Thoracic aorta (tissue), 2 donors: ENCODE results near the gene B4GALT1. TPM values are rescaled to one million over a fixed set of nuclear protein-coding genes. Genes with fewer than 3 reads are reported as not detected.

Source experiments
- ATAC-seq: fragments of 150-250 bp; one replicate; pipeline ENCODE4 v1.8.0; 2017; ENCODE audit warnings: low read depth; ENCODE audit not compliant: insufficient number of reproducible peaks, low FRiP score
- DNase-seq: peaks from one replicate; pipeline ENCODE4 v3.0.0-alpha.2; 2020; ENCODE audit warnings: low spot score
- H3K27ac ChIP-seq, 2 donors: fragments of 200-600 bp; sonication (generic); 1 replicate in 1 of 2; 2 replicates in 1 of 2; pipeline ENCODE4 v1.5.1; 2016; ENCODE audit warnings: mild to moderate bottlenecking in 2 of 2, moderate library complexity in 2 of 2
- H3K27me3 ChIP-seq: fragments of 200-600 bp; sonication (generic); replicated peaks from 2 replicates; pipeline ENCODE4 v1.6.0; 2016; ENCODE audit warnings: mild to moderate bottlenecking; ENCODE audit not compliant: insufficient read depth
- H3K36me3 ChIP-seq: fragments of 200-600 bp; sonication (generic); one replicate; pipeline ENCODE4 v1.5.1; 2016
- H3K4me1 ChIP-seq, 2 donors: fragments of 200-600 bp; sonication (generic); 1 replicate in 1 of 2; 2 replicates in 1 of 2; pipeline versions ENCODE4 v1.5.1 to v1.6.0; 2016; ENCODE audit warnings: low read depth in 2 of 2, mild to moderate bottlenecking in 1 of 2; ENCODE audit not compliant: control insufficient read depth in 1 of 2
- H3K4me3 ChIP-seq: fragments of 200-600 bp; sonication (generic); 2 replicates; pipeline ENCODE4 v1.5.1; 2016; ENCODE audit warnings: mild to moderate bottlenecking
- H3K9me3 ChIP-seq: fragments of 200-600 bp; sonication (generic); 2 replicates; pipeline ENCODE4 v1.5.1; 2016
- total RNA-seq, 2 donors: library from RNA; depleted of rRNA; stranded (reverse); fragments of >200 nt; gene quantifications; one replicate each; pipeline versions ENCODE4 v1.1.0 to v1.2.3, GENCODE V29; 2016
- TF ChIP-seq, protein P1 (sequence below): fragments of 200-600 bp; sonication (generic); IDR thresholded peaks from one replicate; pipeline ENCODE4 v1.5.1; 2019; ENCODE audit warnings: antibody characterized with exemption

B4GALT1 gene
- total RNA-seq, 2 donors from 2014 or later: 59.4 to 86.6 TPM

DNA sequence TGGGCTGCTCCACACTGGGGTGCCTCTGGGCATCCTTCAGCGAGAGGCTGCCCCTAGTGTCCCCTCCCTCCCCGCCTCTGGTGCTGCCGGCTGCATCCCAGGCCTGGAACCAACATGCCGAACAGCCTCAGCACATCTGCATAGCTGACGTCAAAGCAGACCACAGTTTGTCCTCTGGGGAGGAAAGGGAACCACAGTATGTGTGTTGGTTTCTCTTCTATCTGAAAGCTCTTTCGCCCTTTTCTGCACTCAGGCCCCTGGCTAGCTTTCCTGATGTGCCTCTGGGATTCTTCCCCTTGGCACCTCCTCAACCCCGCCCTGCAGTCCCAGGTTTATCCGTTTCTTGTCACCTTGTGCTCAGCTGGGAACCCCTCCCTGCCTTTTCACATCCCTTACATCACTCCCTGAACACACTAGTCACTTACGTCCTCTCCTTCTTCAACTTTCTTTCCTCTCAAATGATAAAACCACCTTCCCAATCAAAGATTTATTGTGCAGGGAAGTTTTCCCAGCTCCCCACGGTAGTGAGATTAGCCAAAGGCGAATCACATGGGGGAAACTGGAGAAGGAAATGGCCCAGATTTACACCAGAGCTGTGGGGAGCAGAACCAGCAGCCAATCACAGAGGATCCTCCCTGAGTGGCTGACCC lies 35.5 kb upstream of the B4GALT1 start:
- H3K36me3 ChIP-seq: no peaks in the 10 kb centered on the region
- no peak for DNase-seq
- TF ChIP-seq, protein P1, sequence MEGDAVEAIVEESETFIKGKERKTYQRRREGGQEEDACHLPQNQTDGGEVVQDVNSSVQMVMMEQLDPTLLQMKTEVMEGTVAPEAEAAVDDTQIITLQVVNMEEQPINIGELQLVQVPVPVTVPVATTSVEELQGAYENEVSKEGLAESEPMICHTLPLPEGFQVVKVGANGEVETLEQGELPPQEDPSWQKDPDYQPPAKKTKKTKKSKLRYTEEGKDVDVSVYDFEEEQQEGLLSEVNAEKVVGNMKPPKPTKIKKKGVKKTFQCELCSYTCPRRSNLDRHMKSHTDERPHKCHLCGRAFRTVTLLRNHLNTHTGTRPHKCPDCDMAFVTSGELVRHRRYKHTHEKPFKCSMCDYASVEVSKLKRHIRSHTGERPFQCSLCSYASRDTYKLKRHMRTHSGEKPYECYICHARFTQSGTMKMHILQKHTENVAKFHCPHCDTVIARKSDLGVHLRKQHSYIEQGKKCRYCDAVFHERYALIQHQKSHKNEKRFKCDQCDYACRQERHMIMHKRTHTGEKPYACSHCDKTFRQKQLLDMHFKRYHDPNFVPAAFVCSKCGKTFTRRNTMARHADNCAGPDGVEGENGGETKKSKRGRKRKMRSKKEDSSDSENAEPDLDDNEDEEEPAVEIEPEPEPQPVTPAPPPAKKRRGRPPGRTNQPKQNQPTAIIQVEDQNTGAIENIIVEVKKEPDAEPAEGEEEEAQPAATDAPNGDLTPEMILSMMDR: no peak
- H3K9me3 ChIP-seq: no peaks in the 10 kb centered on the region
- no peaks in the 10 kb centered on the region for H3K27me3 ChIP-seq
- no peak for ATAC-seq
- peaks cover 3 to 17% of the 10 kb centered on the region in 2 donors for H3K4me1 ChIP-seq
- H3K27ac ChIP-seq: no peak overlapping the region
- H3K4me3 ChIP-seq: no peak overlapping the region

DNA sequence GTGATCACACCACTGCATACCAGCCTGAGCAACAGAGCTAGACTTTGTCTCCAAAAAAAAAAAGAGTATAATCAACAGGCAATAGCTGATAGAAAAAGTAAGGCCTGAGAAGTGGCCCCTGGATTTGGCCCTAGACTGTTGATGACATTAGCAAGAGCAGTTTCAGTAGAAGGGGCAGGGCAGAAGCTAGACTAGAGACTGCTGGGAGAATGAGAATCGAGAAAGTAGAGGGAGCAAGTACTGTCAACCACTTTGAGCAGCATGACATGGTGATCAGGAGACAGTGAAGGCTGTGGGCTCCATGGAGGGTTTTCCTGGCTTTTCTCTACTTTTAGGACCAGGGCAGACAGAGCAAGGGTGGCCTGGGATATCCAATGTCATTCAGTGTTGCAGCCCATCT lies 34.9 kb upstream of the B4GALT1 start:
- H3K27ac ChIP-seq: no peak overlapping the region
- peaks cover 9 to 24% of the 10 kb centered on the region in 2 donors for H3K4me1 ChIP-seq
- H3K36me3 ChIP-seq: no peaks in the 10 kb centered on the region
- no peak for ATAC-seq
- H3K9me3 ChIP-seq: no peaks in the 10 kb centered on the region
- TF ChIP-seq, protein P1: no peak
- no peaks in the 10 kb centered on the region for H3K27me3 ChIP-seq
- H3K4me3 ChIP-seq: no peak overlapping the region
- DNase-seq: no peak

DNA sequence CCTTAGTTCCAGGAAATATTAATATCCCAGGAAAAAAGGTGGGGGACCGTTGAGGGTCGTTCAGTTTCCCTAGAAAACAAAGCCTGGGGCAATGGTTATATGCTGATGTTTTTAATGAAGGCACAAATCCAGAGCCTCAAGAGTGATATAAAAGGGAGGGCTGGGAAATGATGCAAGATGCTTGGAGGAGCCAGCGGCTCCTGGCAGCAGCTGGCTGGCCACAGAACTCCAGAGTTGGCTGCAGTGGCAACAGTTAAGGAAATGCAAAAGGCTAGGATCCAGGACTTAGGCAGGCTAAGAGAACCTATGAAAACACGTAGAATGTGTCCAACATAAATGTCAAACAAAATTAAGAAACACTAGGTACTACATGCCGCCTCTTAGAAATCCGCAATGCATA lies 31.0 kb upstream of the B4GALT1 start:
- H3K4me3 ChIP-seq: peak overlapping the region; percentile 40
- peaks cover 12 to 41% of the 10 kb centered on the region in 2 donors for H3K4me1 ChIP-seq

DNA sequence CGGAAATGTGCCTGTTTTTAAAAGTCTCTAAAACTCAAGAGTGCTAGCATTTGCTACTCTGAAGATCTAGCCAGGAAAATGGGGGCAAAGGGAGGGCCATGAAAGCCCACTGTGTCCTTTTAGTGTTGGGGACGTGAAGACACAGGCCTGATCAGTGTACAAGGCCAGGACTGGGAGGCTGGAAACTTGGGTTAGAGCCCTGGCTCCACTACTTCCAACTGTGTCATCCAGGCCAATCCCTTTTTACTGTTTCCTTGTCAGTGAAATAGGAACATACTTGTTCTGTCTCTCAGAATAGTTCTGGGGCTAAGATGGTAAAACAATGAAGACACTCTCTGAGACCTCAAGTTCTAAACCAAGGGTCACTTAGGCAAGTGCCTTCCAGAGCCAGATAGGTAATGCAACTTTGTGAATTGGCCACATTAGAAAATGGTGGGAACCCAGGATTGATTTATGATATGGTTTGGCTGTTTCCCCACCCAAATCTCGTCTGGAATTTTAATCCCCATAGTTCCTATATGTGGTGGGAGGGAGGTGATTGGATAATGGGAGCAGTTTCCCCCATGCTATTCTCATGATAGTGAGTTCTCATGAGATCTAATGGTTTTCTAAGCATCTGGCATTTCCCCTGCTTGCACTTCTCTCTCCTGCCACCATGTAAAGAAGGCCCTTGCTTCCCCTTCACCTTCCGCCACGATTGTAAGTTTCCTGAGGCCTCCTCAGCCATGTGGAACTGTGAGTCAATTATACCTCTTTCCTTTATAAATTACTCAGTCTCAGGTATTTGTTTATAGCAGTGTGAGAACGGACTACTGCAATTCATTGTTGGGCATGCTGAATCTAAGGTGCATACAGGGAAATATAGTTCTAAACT lies 30.4 kb upstream of the B4GALT1 start:
- Histone ChIP-seq H3K4me1 (peaks cover 16 to 47% of the 10 kb centered on the region in 2 donors), H3K9me3 (no peaks in the 10 kb centered on the region), H3K4me3 (peak overlapping the region; percentile 40), H3K36me3 (no peaks in the 10 kb centered on the region), H3K27me3 (no peaks in the 10 kb centered on the region), H3K27ac (peak overlapping the region; percentile 82 to 90)
- ATAC-seq: no peak
- TF ChIP-seq, protein P1: peak; percentile 43
- no peak for DNase-seq

More for the DNA sequence above, 31.0 kb upstream of the B4GALT1 start:
- H3K27ac ChIP-seq: peak overlapping the region; percentile 82 to 90
- H3K9me3 ChIP-seq: no peaks in the 10 kb centered on the region
- no peaks in the 10 kb centered on the region for H3K27me3 ChIP-seq
- peak; percentile 64 for ATAC-seq
- DNase-seq: no peak
- TF ChIP-seq, protein P1: no peak
- no peaks in the 10 kb centered on the region for H3K36me3 ChIP-seq

DNA sequence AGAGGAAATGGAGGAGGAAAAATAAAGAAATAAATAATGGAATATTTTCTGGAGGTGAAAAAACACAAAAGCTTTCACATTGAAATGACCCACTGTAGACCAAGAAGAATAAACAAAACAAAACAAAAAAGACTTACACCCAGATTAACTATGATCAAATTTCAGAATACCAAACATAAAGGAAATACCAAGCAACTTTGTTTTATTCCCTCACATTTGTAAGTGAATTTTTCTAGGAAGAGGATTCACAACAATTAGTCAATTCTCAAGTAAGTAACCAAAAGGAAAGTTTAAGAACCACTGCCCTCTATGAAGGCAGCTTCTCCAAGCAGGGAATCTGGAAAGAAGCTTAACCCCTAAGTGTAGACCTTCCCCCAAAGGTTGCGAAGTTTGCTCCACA lies 29.6 kb upstream of the B4GALT1 start:
- TF ChIP-seq, protein P1: no peak
- H3K27me3 ChIP-seq: no peaks in the 10 kb centered on the region
- no peaks in the 10 kb centered on the region for H3K36me3 ChIP-seq
- DNase-seq: no peak
- peak overlapping the region; percentile 82 to 90 for H3K27ac ChIP-seq
- H3K9me3 ChIP-seq: no peaks in the 10 kb centered on the region
- peaks cover 22 to 55% of the 10 kb centered on the region in 2 donors for H3K4me1 ChIP-seq
- no peak overlapping the region for H3K4me3 ChIP-seq
- no peak for ATAC-seq
